HG03135 (cell line): Measurements from ENCODE around the gene SLC35F3.
"Not testable (repeated sequence)": the region's sequence is repeated elsewhere in the genome, so short reads cannot be mapped to it uniquely, and the experiment has no call there.

Experiments
- ATAC-seq: cut with Tn5 transposase; IDR thresholded peaks from one replicate; pipeline ENCODE4 v1.9.1; 2021; ENCODE audit warnings: mild to moderate bottlenecking, moderate library complexity; ENCODE audit not compliant: unreplicated experiment

SLC35F3 gene

DNA sequence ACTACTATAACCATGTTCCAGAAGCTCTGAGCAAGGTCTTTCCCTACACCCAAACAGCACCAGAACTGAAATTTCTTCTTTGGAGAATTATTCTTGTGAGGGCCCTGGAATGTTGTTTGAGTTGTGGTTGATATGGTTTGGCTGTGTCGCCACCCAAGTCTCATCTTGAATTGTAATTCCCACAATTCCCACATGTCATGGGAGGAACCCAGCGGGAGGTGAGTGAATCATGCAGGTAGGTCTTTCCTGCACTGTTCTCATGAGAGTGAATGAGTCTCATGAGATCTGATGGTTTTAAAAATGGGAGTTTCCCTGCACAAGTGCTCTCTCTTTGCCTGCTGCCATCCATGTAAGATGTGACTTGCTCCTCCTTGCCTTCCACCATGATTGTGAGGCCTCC is 272.4 kb downstream of the SLC35F3 start:
- ATAC-seq = not testable (repeated sequence)

DNA sequence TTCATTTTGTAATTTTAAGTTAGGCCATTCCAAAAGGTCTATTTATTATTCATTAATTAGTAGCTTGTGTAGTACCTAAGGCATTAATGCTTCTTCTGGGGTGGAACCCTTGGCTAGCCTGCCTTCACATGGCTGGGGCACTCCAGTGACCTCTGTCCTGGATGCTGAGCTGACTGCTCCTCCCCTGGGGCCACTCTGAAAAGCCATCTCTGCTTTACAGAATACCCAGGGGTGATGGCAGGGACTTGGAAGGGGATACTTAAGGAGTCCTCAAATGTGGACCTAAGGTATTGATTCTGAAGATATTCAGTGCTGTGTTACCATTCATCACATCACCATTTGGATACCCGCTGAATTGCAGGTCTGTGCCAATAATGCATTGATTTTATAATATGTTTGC is 281.0 kb downstream of the SLC35F3 start:
- no peak for ATAC-seq

DNA sequence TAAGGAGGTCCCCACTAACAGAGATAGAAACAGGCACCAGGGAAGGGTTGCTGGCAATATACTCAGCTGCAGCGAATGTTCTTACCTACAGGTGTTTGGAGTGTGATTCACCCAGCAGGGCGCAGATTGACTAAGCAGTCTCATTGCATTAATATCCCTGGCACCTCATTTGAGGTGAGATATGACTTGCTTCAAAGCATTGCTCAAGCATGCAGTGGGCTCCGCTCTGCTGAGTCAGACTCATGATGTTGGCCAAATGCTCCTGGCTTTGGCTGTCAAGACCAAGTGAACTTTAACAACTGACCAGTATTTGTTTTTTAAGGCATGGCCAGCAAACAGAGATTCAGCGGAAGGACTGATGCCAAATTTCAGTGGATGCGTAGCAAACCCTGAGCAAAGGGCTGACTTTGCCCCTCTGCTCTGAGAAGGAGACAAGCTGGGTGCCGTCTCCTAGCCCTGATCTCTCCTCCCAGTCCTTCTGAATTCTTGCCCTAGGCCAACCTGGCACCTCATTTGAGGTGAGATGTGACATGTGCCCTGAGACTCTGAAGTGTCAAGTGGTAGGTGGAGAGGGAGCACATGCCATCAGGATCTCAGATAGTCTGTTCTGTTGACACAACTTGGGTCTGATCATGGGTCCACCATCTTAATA is 281.7 kb downstream of the SLC35F3 start:
- no peak for ATAC-seq

DNA sequence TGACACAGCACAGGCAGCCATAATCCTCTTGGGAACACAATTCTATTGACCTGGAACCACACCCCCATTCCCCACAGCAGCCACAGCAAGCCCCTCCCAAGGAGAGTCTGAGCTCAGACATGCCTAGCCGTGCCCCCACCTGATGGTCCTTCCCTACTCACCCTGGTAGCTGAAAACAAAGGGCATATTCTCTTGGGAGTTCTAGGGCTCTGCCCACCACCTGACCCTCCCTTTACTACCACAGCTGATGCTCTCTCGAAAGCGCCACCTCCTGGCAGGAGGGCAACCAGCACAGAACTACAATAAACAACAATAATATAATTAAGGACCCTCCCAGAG is 283.9 kb downstream of the SLC35F3 start:
- ATAC-seq = no peak

DNA sequence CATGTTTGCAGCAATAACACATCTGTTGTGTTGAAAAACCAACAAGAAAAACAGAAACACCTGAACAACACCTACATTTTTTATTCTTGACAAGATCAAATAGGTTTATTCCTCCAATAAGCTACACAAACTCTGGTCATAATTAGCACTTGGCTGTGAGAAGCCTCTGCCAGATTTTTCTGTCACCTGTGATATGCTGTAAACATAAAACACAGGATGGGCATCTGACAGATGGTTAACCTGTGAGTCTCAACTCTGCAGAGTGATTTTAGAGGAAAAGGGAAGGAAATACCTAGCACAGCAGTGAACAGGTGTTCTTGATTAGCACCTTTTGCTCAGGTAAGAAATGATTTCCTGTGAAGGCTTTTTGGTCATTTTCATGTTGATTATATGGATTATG is 293.4 kb downstream of the SLC35F3 start:
- no peak for ATAC-seq

DNA sequence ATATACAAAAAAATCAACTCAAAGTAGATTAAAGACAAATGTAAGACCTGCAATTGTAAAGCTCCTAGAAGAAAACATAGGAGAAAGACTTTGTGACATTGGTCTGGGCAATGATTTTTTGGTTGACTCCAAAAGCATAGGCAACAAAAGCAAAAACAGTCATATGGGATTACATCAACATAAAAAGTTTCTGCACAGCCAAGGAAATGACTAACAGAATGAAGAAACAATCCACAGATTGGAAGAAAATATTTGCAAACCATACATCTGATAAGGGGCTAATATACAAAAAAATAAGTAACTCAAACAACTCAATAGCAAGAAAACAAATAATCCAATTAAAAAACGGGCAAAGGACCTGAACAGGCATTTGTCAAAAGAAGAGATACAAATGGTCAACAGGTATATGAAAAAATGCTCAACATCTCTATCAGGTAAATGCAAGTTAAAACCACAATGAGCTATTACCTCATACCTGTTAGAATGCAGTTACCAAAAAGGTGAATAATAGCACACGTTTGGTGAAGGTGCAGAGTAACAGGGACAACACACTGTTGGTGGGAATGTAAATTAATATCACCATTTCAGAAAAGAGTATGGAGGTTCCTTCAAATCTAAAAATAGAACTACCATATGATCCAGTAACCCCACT is 295.1 kb downstream of the SLC35F3 start:
- no peak for ATAC-seq

DNA sequence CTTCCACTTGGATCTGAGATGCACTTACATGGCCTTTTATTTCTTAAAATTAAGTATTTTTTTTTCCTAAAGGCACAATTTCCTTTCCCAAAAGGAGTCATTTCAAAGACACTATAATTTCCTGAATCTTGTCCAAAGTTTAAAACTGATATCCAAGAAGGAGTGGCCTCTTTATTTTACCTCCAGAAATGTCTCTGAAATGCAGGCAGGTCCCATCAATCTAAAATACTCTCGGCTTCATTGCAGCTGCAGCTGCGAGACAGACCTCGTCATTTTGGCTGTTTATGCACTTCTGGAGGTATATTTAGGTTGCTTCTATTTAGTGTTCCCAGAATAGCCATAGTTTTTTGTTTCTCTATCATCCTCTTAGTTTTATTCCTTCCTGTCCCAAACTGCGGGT is 296.1 kb downstream of the SLC35F3 start:
- no peak for ATAC-seq

DNA sequence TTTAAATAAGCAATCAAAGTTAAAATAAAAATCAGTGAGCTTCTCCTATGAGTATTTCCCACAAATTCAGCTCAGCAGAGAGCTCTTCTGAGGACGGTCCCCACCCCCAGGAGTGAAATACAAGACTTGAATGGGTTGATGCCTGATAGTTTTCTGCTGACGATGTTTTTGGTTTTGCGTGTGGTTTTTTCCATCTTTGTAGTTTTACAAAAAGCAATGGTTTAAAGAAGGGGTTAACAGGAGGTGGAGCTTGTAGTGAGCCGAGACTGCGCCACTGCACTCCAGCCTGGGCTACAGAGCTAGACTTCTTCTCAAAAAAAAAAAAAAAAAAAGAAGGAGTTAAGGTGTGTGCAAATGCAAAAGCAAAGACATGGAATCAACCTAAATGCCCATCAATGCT is 297.1 kb downstream of the SLC35F3 start:
- no peak for ATAC-seq

DNA sequence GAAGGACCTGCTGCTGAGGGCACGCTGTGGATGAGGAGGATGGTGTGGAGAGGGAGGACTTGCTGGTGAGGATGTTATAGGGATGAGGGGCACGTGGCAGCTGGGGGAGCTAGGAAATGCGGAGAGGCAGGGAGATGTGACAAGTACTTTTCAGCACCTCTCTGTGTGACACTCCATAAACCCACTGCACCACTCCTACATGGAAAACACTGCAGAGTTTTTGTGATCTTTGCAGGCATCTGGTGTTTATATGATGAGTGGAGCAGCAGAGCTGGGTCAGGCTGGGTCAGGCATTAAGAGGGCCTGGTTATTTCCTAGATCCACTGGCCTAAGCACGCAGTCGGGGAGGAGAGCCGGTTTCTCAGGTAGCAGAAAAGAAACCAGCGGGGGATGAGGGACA is 301.5 kb downstream of the SLC35F3 start:
- no peak for ATAC-seq

DNA sequence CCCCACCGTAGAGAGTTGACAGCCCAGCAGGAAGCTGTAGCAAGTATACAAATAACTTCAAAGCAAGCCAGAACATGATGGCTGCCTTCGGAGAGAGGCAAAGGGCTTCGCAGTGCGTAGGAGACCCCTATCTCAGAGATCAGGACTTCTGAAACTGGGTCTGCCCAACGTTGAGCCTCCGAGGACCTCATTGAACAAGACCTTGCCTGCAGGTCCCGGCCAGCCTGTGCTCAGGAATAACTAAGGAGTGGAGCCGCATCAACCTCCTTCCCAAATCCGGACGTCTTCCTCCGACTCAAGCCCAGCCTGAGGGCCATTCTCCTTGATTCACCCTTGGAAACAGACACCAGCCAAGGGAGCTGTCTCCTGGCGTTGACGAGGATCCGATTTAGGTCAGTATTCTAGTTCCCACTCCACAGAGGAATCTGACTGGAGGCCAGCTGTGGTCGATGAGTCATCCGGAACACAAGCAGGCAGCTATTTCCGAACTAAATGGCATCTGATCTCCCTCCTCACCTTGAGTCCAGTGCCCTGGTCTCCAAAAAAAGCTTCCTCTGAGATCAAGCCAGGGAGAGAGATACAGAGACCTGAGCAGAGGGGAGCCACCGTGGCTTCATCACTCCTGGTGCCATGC is 302.3 kb downstream of the SLC35F3 start:
- ATAC-seq = no peak

DNA sequence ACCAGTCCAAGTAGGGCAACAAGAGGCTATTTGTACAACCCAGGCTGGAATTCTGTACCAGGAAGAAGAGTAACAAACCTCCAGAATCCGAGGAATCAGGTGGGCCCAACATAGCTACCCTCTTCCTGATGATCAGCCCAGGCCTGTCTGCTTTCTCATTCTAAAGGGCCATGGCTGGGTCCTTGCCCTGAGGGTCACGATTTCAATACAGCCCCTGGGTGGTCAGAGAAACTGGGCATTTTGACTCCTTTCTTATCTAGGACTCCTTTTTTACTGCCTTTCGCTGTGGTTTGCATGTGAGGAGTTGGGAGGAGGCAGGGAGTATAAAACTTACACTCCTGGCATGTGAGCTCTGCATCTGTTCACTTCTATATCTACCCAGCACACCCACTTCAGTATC is 303.9 kb downstream of the SLC35F3 start:
- no peak for ATAC-seq

DNA sequence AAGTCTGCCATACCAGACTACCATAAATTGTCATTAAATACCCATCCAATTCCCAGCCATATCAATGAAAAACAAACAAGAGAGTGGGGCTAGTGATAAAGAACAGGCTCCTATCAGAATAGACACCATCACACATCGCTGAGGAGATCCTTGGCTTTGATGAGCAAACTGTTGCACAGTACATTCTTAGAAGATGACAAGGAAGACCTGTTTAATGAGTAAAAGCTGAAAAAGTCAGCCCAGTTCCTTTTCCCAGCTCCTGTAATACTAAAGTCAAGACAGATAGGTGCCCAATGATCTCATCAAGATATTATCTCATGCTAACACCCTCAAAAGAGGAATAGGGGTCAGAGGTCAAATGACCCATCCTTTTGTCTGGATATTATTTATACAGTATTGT is 304.3 kb downstream of the SLC35F3 start:
- ATAC-seq = no peak

DNA sequence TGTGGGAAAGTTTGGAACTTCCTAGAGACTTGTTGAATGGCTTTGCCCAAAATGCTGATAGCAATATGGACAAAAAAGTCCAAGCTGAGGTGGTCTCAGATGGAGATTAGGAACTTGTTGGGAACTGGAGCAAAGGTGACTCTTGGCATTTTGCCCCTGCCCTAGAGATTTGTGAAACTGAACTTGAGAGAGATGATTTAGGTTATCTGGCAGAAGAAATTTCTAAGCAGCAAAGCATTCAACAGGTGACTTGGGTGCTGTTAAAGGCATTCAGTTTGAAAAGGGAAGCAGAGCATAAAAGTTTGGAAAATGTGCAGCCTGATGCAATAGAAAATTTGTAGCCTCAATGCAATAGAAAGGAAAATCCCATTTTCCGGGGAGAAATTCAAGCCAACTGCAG is 306.0 kb downstream of the SLC35F3 start:
- not testable (repeated sequence) for ATAC-seq

DNA sequence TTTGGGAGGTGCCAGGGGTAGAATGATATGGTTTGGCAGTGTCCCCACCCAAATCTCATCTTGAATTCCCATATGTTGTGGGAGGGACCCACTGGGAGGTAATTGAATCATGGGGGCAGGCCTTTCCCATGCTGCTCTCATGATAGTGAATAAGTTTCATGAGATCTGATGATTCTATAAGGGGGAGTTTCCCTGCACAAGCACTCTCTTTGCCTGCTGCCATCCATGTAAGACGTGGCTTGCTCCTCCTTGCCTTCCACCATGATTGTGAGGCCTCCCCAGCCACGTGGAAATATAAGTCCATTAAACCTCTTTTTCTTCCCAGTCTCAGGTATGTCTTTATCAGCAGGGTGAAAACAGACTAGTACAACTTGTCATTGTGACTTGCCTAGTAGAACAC is 307.4 kb downstream of the SLC35F3 start:
- not testable (repeated sequence) for ATAC-seq

DNA sequence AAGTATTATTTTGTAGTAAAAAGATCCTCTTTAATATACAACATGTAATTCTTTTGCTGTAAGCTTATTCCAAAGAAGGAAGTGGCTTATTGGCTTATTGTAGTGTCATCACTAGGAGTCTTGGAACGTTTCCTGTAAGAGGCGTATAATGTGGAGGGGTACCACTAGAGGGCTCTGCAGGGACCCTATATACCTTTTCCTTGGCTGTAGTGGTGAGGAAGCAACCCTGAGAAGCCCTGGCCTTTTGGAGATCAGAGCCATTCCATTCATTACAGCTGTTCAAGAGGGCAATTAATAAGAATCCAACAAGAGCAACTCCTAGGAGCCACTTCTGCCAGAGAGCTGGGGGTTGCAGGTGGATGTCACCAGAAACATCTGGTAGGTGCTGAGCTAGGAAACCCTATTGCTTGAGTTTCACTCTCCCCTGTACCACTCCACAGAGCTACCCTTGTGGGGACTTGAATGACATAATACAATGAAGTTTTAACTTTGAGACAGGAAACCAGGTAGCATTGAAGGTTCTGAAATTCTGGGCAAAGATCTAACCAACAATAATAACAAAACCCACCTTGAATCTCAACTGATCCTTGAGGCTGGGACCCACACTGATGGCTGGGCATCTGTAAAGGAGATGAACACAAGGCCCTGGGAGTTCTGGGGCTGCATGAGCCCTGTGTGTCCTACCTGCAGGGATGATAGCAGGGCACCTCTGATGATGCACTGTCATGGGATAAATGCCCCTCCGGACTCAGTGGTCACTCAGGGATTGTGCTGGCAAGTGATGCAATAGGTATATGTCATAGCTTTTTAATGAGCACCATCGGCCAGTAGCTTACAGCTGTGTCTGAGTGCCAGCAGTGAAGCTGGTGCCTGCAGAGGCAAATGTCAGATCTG is 308.5 kb downstream of the SLC35F3 start:
- ATAC-seq = peak; percentile 39

DNA sequence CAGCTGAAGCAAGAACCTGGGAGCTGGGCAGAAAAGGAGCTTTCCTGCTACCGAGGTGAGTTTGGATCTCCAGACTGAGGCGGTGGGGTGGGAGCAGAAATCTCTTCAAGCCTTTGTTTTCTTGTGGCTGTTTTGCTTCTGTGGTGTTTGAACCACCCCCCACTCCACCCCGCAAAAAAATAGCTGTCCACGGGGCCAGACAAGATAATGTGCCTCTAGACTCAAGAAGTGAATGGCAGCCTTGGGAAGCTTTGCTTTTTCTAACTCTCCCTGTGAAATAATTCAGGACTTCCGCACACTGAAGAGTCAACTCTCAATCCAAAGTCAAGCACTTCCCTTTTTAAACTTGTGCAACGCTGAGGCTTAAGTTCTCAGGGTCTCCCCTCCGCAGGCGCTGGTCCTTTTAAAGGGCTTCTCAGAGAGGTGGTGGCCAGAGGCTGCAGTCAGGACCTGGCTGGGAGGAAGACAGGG is 309.2 kb downstream of the SLC35F3 start:
- no peak for ATAC-seq

DNA sequence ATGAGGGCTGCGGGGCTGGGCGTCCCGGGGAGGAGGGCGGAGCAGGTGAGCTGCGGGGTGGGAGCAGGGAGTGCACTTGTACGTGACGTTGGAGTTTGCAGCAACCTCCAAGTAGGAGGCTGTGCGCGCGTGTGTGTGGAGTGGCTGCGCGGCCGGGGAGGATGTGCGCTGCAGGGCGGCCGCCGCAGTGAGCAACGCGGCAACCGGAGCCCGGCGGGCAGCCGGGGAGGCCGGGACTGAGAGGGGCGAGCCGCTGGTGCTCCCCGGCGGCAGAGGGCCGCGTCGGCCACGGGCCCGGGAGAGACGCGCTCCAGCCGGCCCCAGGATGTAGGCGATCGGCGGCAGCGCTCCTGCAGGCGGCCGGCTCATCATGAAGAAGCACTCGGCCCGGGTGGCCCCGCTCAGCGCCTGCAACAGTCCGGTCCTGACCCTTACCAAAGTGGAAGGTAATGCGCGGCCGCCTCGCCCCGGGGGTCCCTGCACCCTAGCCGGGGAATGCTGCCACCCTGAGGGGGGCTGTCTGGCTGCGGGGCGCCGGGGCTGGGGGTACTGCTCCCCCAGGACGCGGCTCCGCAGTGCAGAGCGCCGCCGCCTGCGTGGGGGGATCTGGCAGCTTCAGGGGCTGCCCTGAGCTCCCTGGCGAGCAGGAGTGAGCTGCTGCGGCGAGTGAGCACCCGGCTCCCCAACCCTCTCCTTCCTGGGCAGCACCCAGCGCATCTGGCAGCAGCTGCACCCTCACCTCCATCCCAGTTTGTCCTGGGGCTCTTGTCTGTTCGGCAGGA is 309.8 kb downstream of the SLC35F3 start:
- peak; percentile 42 for ATAC-seq

DNA sequence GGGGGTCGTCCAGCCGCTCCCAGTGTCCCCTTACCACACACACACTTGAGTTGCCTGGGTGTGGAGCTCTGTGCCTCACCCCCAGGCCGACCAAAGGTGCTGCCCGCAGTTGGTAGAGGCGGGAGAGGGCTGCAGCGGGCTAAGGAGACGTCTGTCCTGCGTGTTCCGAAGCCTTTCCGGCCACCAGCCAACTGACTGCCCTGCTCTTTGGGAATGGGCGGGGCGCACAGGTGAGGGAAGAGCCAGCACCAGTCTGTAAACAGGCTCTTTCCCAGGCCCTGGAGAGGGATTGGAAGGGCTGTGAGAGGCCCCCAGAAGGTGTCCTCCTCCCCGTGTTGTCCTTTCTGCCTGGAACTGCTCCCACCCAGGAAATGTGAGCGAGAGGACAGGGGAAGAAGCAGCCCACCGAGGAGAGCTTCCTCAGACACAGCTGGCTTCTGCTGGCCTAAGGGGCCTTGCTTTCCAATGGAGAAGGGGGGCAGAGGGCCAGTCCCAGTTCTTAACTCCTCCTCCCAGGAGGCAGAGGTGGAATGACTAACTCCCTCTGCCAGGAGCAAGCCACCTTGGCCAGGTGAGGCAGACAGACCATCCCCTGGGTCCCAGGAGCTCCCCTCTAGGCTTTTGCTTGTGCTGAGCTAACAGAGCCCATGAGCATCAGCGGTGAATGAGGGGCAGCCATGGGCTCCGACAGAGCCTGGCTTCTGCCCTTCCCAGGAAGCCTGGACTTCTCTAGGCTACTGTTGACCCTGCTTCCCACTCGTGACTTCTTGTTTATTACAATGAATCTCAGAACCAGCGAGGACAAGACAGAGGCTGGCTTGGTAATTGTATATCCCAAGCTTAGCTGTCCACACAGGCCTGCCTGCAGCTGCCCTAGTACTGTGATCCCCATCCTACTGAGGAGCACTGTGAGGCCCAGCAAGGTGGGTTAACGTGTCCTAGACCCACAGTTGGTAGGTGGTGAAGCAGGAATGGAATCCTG is 310.7 kb downstream of the SLC35F3 start:
- ATAC-seq = no peak

DNA sequence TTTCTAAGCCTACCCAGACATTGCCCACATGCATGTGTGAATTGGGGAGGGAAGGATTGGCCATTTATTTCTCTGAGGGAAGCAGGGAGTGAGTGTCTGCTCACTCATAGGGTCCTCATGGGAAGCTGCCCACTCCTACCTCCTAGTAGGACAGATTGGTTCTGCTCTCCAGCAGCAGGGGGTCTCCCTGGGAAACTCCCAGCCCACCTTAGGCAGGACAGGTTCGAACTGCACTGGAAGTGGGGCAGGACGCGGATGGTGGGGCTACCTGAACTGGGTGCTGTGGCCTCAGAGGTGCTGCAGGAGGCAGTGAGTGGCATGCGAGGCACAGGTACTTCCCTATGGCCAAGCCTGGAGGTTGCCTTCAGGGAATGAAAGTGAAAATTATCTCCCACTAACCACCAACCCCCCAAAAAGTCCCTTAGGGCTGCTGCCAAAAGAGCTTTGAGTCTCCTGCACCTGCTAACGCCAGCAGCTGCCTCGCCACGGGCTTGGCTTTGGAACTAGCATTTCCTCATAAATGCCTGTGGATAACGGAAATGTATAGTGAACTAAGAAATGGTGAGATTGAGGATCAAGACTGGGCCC is 311.7 kb downstream of the SLC35F3 start:
- ATAC-seq = peak; percentile 37
